GM10248 (cell line): ENCODE data around the gene GAK.

ENCODE experiments used
- CTCF ChIA-PET: fragments of 300-600 bp; sonication (Branson Sonifier 250); formaldehyde crosslinking; extraction: SDS; loops from one replicate; lab custom pipeline; 2021; ENCODE audit warnings: antibody characterized with exemption; lab: Yijun Ruan, JAX
- POLR2A ChIA-PET: fragments of 350-650 bp; sonication (Branson Sonifier 250); formaldehyde crosslinking; extraction: SDS; loops from one replicate; lab custom pipeline; 2020; ENCODE audit warnings: antibody characterized with exemption; lab: Yijun Ruan, JAX
- DNase-seq: peaks from one replicate; pipeline ENCODE4 v3.0.0; 2012; ENCODE audit errors: extremely low spot score
- TF ChIP-seq, protein P1 (sequence below): IDR thresholded peaks from 2 replicates; pipeline ENCODE4 v1.5.1; 2012; ENCODE audit warnings: mild to moderate bottlenecking, low read depth; ENCODE audit errors: extremely low read depth, missing control alignments, control extremely low read depth

The GAK gene

DNA sequence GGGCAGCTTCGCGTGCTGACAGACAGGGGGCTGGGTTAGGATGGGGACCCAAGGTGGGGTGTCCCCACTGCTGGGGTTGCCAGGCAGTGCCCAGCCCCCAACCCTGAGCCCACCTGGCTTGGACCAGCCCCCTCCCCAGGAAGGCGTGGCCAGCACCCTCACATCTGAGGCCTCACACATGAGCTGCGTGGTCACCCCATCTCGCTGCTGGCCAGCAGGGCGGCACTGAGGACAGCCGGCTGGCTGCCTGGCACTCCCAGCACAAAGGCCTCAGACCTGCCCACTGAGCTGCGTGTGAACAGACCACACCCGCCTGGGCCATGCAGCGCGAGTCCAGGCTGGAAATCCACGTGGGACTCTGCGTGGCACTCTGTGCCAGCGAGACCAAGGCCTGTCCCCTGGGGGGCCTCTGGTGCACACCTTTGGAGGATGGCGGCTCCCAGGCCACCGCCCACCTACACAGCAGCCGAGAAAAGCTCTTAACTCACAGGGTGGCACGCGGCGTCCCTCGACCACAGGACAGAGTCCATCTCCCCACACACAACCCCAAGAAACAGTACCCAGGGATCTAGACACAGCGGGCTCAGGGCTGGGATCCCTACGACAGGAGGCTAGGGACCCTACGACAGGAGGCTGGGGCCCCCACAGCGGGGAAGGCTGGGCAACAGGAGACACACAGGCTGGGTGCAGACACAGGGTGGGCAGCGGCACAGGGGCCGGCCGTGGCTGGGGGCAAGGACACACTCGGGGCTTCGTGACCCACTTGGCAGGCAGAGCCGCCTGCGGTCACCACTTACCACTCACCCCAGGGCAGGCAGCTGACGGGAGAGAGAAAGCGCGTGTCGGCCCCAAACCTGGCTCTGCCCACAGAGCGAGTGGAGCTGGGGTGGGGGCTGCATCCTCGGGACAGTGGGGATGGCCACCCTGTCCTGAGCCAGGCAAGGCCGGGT lies 31.4 kb upstream of the GAK start:
- ChIA-PET POLR2A (no interaction called here), CTCF (interaction anchor here (1.1 to 1.7 kb wide), 2 partner anchors 22 to 23 kb away, joined by 3 read pairs; no protein-coding TSS in a partner anchor)
- no peak for DNase-seq
- TF ChIP-seq, protein P1, sequence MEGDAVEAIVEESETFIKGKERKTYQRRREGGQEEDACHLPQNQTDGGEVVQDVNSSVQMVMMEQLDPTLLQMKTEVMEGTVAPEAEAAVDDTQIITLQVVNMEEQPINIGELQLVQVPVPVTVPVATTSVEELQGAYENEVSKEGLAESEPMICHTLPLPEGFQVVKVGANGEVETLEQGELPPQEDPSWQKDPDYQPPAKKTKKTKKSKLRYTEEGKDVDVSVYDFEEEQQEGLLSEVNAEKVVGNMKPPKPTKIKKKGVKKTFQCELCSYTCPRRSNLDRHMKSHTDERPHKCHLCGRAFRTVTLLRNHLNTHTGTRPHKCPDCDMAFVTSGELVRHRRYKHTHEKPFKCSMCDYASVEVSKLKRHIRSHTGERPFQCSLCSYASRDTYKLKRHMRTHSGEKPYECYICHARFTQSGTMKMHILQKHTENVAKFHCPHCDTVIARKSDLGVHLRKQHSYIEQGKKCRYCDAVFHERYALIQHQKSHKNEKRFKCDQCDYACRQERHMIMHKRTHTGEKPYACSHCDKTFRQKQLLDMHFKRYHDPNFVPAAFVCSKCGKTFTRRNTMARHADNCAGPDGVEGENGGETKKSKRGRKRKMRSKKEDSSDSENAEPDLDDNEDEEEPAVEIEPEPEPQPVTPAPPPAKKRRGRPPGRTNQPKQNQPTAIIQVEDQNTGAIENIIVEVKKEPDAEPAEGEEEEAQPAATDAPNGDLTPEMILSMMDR = no peak

GRCh38 chr4:962231-963208 lies 30.4 kb upstream of the GAK start:
- ChIA-PET POLR2A (no interaction called here), CTCF (interaction anchor here (1.1 kb wide), 1 partner anchor 22 kb away, joined by 3 read pairs; no protein-coding TSS in a partner anchor)
- no peak for DNase-seq
- TF ChIP-seq, protein P1 = no peak

DNA sequence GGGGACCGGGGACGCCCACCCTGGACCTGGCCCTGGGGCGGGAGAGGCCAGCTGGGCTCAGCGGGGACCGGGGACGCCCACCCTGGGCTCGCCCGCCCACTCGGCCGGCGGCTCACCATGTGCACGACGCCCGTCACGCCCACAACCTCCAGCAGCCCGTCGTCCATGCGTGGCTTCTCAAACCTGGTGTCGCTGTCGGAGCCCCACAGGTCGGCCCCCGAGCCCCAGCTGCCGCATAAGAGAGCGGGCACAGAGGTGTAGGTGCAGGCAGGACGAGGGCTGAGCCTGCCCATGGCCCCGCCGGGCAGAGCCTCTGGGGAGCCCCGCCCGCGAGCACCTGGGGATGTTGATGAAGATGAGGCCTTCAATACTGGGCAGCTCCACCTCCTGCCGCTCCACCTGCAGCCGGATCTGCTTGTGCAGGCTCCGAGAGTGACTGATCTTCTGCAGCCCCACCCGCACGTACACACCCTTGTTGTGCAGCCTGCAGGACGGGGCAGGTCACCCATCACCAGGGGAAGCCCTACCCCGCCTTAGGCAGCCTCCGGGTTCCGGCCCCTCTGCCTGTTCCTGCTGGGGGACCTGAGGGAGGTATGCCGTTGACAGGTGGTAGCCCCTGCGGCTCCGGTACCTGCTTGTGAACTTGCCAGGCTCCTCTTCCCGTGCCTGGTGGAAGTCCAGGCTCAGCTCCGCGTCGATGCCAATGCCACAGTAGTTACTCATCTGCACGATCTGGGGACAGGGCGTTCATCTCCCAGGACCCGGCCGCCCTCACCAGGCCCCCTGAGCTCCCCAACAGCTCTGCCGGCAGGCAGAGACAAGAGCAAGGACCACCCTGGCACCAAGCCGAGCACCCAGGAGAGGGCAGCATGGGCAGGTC lies 29.5 kb upstream of the GAK start:
- CTCF ChIA-PET = no interaction called here
- TF ChIP-seq, protein P1 = no peak
- POLR2A ChIA-PET = no interaction called here
- no peak for DNase-seq

- DNase-seq = no peak
- POLR2A ChIA-PET = no interaction called here
- TF ChIP-seq, protein P1 = no peak
- CTCF ChIA-PET = no interaction called here
Observed at GRCh38 chr4:960636-961350, 28.7 kb upstream of the GAK start.

DNA sequence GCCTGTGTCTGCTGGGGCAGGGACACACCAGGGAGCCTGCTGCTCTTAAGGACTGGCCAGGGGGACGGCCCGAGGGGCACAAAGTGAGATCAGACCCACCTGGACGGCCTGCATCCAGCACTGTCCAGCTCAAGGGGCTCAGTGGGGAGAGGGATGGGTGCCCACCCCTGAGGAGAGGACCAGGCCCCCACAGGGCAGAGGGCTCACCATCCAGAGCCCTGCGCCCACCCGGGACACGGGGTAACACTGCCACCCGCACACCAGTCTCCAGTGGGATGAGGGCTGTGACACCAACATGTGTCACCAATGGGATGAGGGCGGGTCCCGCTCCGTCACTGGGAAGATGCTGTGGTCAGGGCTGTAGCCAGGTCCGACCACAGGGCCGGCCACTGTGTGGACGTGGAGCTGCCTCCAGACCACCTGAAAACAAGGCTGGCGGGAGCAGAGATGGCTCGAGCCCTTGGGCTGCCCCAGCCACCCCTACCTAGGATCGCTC lies 28.1 kb upstream of the GAK start:
- TF ChIP-seq, protein P1 = no peak
- CTCF ChIA-PET = no interaction called here
- POLR2A ChIA-PET = no interaction called here
- no peak for DNase-seq
